DOHH2 (cell line): ENCODE results near the gene NFKBIZ.

Experiments used
- H3F3A ChIP-seq: fragments of 200-600 bp; sonication (generic), shearing (Covaris generic); 2 replicates; pipeline ENCODE4 v1.6.0; 2016; ENCODE audit warnings: antibody characterized with exemption, mild to moderate bottlenecking; ENCODE audit not compliant: control insufficient read depth, insufficient read depth
- H3K27ac ChIP-seq: fragments of 200-600 bp; sonication (generic); 2 replicates; pipeline ENCODE4 v1.5.1; 2014; ENCODE audit warnings: low read depth, mild to moderate bottlenecking, low read length, moderate library complexity
- H3K27me3 ChIP-seq: fragments of 200-600 bp; sonication (generic); 2 replicates; pipeline ENCODE4 v1.6.1; 2014; ENCODE audit warnings: mild to moderate bottlenecking, low read length, mixed read lengths; ENCODE audit not compliant: control insufficient read depth
- H3K36me3 ChIP-seq: fragments of 200-600 bp; sonication (generic); 2 replicates; pipeline ENCODE4 v1.6.1; 2014; ENCODE audit warnings: mild to moderate bottlenecking, low read length, moderate library complexity, mixed read lengths; ENCODE audit not compliant: control insufficient read depth
- H3K4me1 ChIP-seq: fragments of 200-600 bp; sonication (generic); 2 replicates; pipeline ENCODE4 v1.6.1; 2014; ENCODE audit warnings: mild to moderate bottlenecking, low read length, mixed read lengths; ENCODE audit not compliant: control insufficient read depth
- H3K4me2 ChIP-seq: fragments of 200-600 bp; sonication (generic); 2 replicates; pipeline ENCODE4 v1.6.0; 2014; ENCODE audit warnings: mild to moderate bottlenecking, low read length, moderate library complexity
- H3K4me3 ChIP-seq: fragments of 200-600 bp; sonication (generic); 2 replicates; pipeline ENCODE4 v1.5.1; 2014; ENCODE audit warnings: mild to moderate bottlenecking, low read length, mixed read lengths
- H3K79me2 ChIP-seq: fragments of 200-600 bp; sonication (generic); 2 replicates; pipeline ENCODE4 v1.6.1; 2014; ENCODE audit warnings: mild to moderate bottlenecking, low read length, mixed read lengths; ENCODE audit not compliant: control insufficient read depth
- H3K9me2 ChIP-seq: fragments of 200-600 bp; sonication (generic); replicated peaks from 2 replicates; pipeline ENCODE4 v1.6.1; 2014; ENCODE audit warnings: mild to moderate bottlenecking, low read length, mixed read lengths; ENCODE audit not compliant: control insufficient read depth
- H3K9me3 ChIP-seq: fragments of 200-600 bp; sonication (generic); 2 replicates; pipeline ENCODE4 v1.6.1; 2014; ENCODE audit warnings: antibody characterized with exemption, low read length, mixed read lengths; ENCODE audit not compliant: control insufficient read depth, insufficient read depth
- H4K20me1 ChIP-seq: fragments of 200-600 bp; sonication (generic); 2 replicates; pipeline ENCODE4 v1.6.0; 2014; ENCODE audit warnings: low read depth, mild to moderate bottlenecking, antibody characterized with exemption, low read length, moderate library complexity; ENCODE audit not compliant: control insufficient read depth, insufficient read depth
- EZH2phosphoT487 ChIP-seq: fragments of 200-600 bp; sonication (generic); IDR thresholded peaks from 2 replicates; pipeline ENCODE4 v1.6.1; 2017; ENCODE audit warnings: borderline replicate concordance, mild to moderate bottlenecking, antibody characterized with exemption, low read length, moderate library complexity, mixed read lengths
- TF ChIP-seq, protein P1 (sequence below): fragments of 200-600 bp; sonication (generic); IDR thresholded peaks from one replicate; pipeline ENCODE4 v1.5.1; 2014; ENCODE audit warnings: antibody characterized with exemption, mild to moderate bottlenecking, low read depth, low read length; ENCODE audit not compliant: poor library complexity, severe bottlenecking

Gene NFKBIZ

DNA sequence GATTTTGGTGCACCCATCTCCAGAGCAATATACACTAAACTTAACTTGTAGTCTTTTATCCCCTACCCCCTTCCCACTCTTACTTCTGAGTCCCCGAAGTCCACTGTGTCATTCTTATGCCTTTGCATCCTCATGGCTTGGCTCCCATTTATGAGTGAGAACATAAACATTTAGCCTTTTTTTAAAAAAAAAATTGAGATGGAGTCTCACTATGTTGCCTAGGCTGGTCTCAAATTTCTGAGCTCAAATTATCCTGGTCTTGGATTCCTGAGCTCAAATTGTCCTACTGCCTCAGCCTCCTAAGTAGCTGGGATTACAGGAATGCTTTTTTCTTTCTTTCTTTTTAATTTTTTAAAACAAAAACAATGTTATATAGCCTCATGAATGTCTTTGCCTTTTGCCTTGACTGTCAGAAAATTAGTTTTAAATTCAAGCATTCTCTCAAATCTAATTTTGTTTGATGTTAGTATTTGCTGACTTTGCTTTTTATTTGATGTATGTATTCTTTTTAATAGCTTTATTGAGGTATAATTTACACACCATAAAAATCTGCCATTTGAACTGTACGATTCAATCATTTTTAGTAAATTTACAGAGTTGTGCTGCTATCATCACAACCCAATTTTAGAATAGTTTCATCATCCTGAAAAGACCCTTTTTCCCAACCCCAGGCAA is 46.9 kb downstream of the NFKBIZ start:
- H3K36me3 ChIP-seq: peaks cover 34% of the 10 kb centered on the region
- H3K9me3 ChIP-seq: peaks cover 13% of the 10 kb centered on the region; the same call in 1 of the 2 replicates

DNA sequence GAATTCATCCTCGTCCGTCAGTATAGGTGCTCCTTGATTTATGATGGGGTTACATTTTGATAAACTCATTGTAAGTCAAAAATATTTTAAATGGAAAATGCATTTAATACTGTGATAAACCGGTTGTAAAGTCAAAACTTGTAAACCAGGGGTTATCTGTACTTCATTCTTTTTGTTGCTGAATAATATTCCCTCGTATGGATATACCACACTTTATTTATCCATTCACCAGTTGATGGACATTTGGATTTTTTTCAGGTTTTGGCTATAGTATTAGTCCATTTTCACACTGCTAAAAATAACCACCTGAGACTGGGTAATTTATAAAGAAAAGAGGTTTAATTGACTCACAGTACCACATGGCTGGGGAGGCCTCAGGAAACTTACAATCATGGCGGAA is 47.7 kb downstream of the NFKBIZ start:
- H3K4me2 ChIP-seq: no peak overlapping the region
- peaks cover 8% of the 10 kb centered on the region for H3F3A ChIP-seq
- peaks cover 34% of the 10 kb centered on the region for H3K36me3 ChIP-seq
- H3K9me3 ChIP-seq: peaks cover 13% of the 10 kb centered on the region; the same call in 1 of the 2 replicates
- no peaks in the 10 kb centered on the region for H3K9me2 ChIP-seq
- H3K4me1 ChIP-seq: peaks cover 53% of the 10 kb centered on the region
- no peak overlapping the region for H3K4me3 ChIP-seq
- no peak overlapping the region for H3K27ac ChIP-seq
- TF ChIP-seq, protein P1, sequence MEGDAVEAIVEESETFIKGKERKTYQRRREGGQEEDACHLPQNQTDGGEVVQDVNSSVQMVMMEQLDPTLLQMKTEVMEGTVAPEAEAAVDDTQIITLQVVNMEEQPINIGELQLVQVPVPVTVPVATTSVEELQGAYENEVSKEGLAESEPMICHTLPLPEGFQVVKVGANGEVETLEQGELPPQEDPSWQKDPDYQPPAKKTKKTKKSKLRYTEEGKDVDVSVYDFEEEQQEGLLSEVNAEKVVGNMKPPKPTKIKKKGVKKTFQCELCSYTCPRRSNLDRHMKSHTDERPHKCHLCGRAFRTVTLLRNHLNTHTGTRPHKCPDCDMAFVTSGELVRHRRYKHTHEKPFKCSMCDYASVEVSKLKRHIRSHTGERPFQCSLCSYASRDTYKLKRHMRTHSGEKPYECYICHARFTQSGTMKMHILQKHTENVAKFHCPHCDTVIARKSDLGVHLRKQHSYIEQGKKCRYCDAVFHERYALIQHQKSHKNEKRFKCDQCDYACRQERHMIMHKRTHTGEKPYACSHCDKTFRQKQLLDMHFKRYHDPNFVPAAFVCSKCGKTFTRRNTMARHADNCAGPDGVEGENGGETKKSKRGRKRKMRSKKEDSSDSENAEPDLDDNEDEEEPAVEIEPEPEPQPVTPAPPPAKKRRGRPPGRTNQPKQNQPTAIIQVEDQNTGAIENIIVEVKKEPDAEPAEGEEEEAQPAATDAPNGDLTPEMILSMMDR: no peak
- TF ChIP-seq EZH2phosphoT487: no peak
- H4K20me1 ChIP-seq: no peaks in the 10 kb centered on the region
- no peaks in the 10 kb centered on the region for H3K27me3 ChIP-seq
- H3K79me2 ChIP-seq: no peaks in the 10 kb centered on the region

More for the DNA sequence above, 46.9 kb downstream of the NFKBIZ start:
- Histone ChIP-seq H3K27ac (no peak overlapping the region), H3K4me3 (no peak overlapping the region), H4K20me1 (no peaks in the 10 kb centered on the region), H3K27me3 (no peaks in the 10 kb centered on the region), H3K4me2 (no peak overlapping the region), H3K79me2 (no peaks in the 10 kb centered on the region), H3K9me2 (no peaks in the 10 kb centered on the region), H3F3A (peaks cover 11% of the 10 kb centered on the region), H3K4me1 (peaks cover 47% of the 10 kb centered on the region)
- no peak for TF ChIP-seq EZH2phosphoT487
- TF ChIP-seq, protein P1: no peak

DNA sequence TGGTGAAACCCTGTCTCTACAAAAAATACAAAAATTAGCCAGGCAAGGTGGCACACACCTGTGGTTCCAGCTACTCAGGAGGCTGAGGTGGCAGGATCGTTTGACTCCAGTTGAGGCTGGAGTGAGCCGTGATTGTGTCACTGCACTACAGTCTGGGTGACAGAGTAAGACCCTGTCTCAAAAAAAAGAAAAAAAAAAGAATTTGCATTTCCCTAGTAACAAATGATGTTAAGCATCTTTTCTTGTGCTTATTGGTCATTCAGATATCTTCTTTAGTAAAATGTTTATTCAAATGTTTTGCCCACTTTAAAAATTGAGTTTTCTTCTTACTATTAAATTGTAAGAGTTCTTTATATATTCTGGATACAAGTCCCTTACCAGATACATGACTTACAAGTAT is 48.7 kb downstream of the NFKBIZ start:
- Histone ChIP-seq H3K27ac (peak overlapping the region; percentile 93), H3K9me3 (peaks cover 13% of the 10 kb centered on the region; the same call in 1 of the 2 replicates), H3K27me3 (no peaks in the 10 kb centered on the region), H3K79me2 (no peaks in the 10 kb centered on the region), H3K9me2 (no peaks in the 10 kb centered on the region), H3K36me3 (peaks cover 34% of the 10 kb centered on the region), H3K4me1 (peaks cover 56% of the 10 kb centered on the region), H3K4me2 (peak overlapping the region; percentile 66), H3K4me3 (peak overlapping the region; percentile 58), H4K20me1 (no peaks in the 10 kb centered on the region), H3F3A (peaks cover 10% of the 10 kb centered on the region)
- no peak for TF ChIP-seq EZH2phosphoT487
- TF ChIP-seq, protein P1: no peak
